GM12892 (cell line): ENCODE measurements around the gene ROPN1L.

Source experiments
- POLR2A ChIP-seq: IDR thresholded peaks from 2 replicates; pipeline ENCODE4 v1.6.1; 2011; ENCODE audit warnings: low read depth, low read length, control low read depth
- POLR2AphosphoS5 ChIP-seq: IDR thresholded peaks from 2 replicates; pipeline ENCODE4 v1.6.1; 2011; ENCODE audit warnings: low read depth, low read length, control low read depth

DNA sequence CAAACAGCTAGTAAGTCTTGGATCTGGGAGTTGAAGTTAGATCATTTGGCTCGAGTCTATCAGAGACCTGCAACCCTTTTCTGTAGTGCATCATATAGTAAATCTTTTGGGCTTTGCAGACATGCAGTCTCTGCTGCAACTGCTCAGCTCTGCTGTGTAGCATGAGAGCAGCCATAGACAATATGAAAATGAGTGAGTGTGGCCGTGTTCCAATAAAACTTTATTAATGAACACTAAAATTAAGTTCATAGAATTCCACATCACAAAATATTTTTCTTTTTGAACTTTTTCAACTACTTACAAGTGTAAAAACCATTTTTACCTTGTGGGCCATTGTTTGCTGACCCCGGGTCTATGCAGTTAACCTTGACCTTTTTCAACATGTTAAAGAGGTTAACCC, 35.2 kb downstream of the ROPN1L start:
- no peak for TF ChIP-seq POLR2A
- TF ChIP-seq POLR2AphosphoS5 = no peak
